Measurements from ENCODE around the gene EIF4H. TPM values are rescaled to one million over a fixed set of nuclear protein-coding genes. Genes with fewer than 3 reads are reported as not detected.

EIF4H gene
- total RNA-seq, 1 donor from 2014 or later = 209 TPM

- Mint-ChIP-seq H3K27ac (ENCODE audit: unreplicated experiment) (no peak overlapping the region), H3K9me3 (ENCODE audit: low read depth) (no peaks in the 10 kb centered on the region), H3K4me3 (ENCODE audit: unreplicated experiment) (no peak overlapping the region), H3K27me3 (ENCODE audit: low read depth) (no peaks in the 10 kb centered on the region), H3K36me3 (ENCODE audit: low read depth) (peaks cover 5% of the 10 kb centered on the region), H3K4me1 (ENCODE audit: low read depth) (peaks cover 75% of the 10 kb centered on the region)
- DNase-seq (ENCODE audit: low spot score) = no peak
- TF ChIP-seq CTCF (IDR thresholded peaks at IDR 0.05) = no peak
Observed at GRCh38 chr7:74181821-74182220, 7.7 kb downstream of the EIF4H start.

- no peak for DNase-seq (ENCODE audit: low spot score)
- H3K36me3 Mint-ChIP-seq (ENCODE audit: low read depth) = peaks cover 3% of the 10 kb centered on the region
- H3K4me3 Mint-ChIP-seq (ENCODE audit: unreplicated experiment) = no peak overlapping the region
- H3K4me1 Mint-ChIP-seq (ENCODE audit: low read depth) = peaks cover 74% of the 10 kb centered on the region
- no peak for TF ChIP-seq CTCF (IDR thresholded peaks at IDR 0.05)
- H3K27me3 Mint-ChIP-seq (ENCODE audit: low read depth) = no peaks in the 10 kb centered on the region
- H3K27ac Mint-ChIP-seq (ENCODE audit: unreplicated experiment) = peak overlapping the region; percentile 6
- no peaks in the 10 kb centered on the region for H3K9me3 Mint-ChIP-seq (ENCODE audit: low read depth)
Observed at GRCh38 chr7:74182453-74183090, 8.4 kb downstream of the EIF4H start.

GRCh38 chr7:74183142-74183541 lies 9.0 kb downstream of the EIF4H start:
- DNase-seq (ENCODE audit: low spot score) = no peak
- no peak for TF ChIP-seq CTCF (IDR thresholded peaks at IDR 0.05)
- H3K27ac Mint-ChIP-seq (ENCODE audit: unreplicated experiment) = no peak overlapping the region
- H3K9me3 Mint-ChIP-seq (ENCODE audit: low read depth) = no peaks in the 10 kb centered on the region
- peaks cover 5% of the 10 kb centered on the region for H3K36me3 Mint-ChIP-seq (ENCODE audit: low read depth)
- H3K4me1 Mint-ChIP-seq (ENCODE audit: low read depth) = peaks cover 74% of the 10 kb centered on the region
- H3K4me3 Mint-ChIP-seq (ENCODE audit: unreplicated experiment) = no peak overlapping the region
- H3K27me3 Mint-ChIP-seq (ENCODE audit: low read depth) = no peaks in the 10 kb centered on the region

GRCh38 chr7:74183653-74184450 lies 9.7 kb downstream of the EIF4H start:
- no peaks in the 10 kb centered on the region for H3K27me3 Mint-ChIP-seq (ENCODE audit: low read depth)
- peak overlapping the region; percentile 70 for H3K27ac Mint-ChIP-seq (ENCODE audit: unreplicated experiment)
- no peaks in the 10 kb centered on the region for H3K9me3 Mint-ChIP-seq (ENCODE audit: low read depth)
- TF ChIP-seq CTCF (IDR thresholded peaks at IDR 0.05) = peak; percentile 64
- H3K36me3 Mint-ChIP-seq (ENCODE audit: low read depth) = peaks cover 8% of the 10 kb centered on the region
- no peak overlapping the region for H3K4me3 Mint-ChIP-seq (ENCODE audit: unreplicated experiment)
- DNase-seq (ENCODE audit: low spot score) = no peak
- H3K4me1 Mint-ChIP-seq (ENCODE audit: low read depth) = peaks cover 75% of the 10 kb centered on the region

GRCh38 chr7:74185016-74185415 lies 10.9 kb downstream of the EIF4H start:
- no peak for TF ChIP-seq CTCF (IDR thresholded peaks at IDR 0.05)
- Mint-ChIP-seq H3K36me3 (ENCODE audit: low read depth) (peaks cover 12% of the 10 kb centered on the region), H3K27me3 (ENCODE audit: low read depth) (no peaks in the 10 kb centered on the region), H3K4me3 (ENCODE audit: unreplicated experiment) (no peak overlapping the region), H3K9me3 (ENCODE audit: low read depth) (no peaks in the 10 kb centered on the region), H3K27ac (ENCODE audit: unreplicated experiment) (no peak overlapping the region), H3K4me1 (ENCODE audit: low read depth) (peaks cover 72% of the 10 kb centered on the region)
- DNase-seq (ENCODE audit: low spot score) = no peak
